ENCODE data around the gene SNX3.

SNX3 gene

GRCh38 chr6:108302386-108302785, 41.5 kb upstream of the SNX3 start:
- no CpG with 5 or more reads among the region's 5 CpGs for WGBS (ENCODE audit: extremely low coverage, insufficient coverage, insufficient read length)
- H3K4me2 ChIP-seq (ENCODE audit: low read length) = no peak overlapping the region
- H4K12ac ChIP-seq (ENCODE audit: low read depth, low read length) = no peak overlapping the region
- no peak overlapping the region for H2BK120ac ChIP-seq (ENCODE audit: insufficient read depth, low read length, poor library complexity)
- no peak overlapping the region for H3K4me3 ChIP-seq (ENCODE audit: low read depth, low read length)
- no peak overlapping the region for H3K27ac ChIP-seq (ENCODE audit: low read depth, low read length)
- H3K9me3 ChIP-seq (ENCODE audit: insufficient read depth, low read depth, low read length) = no peaks in the 10 kb centered on the region
- no peak overlapping the region for H2AK5ac ChIP-seq (ENCODE audit: low read length)
- H2BK5ac ChIP-seq (ENCODE audit: low read depth, low read length, poor library complexity) = no peak overlapping the region
- no peak for DNase-seq
- H3K4ac ChIP-seq (ENCODE audit: low read depth, low read length) = no peak overlapping the region
- no peak overlapping the region for H3K23ac ChIP-seq (ENCODE audit: low read length)
- H3K79me2 ChIP-seq (ENCODE audit: control insufficient read depth, insufficient read depth, low read length, poor library complexity) = no peaks in the 10 kb centered on the region
- H3K27me3 ChIP-seq (ENCODE audit: insufficient read depth, low read length) = no peaks in the 10 kb centered on the region
- H3K18ac ChIP-seq (ENCODE audit: low read length) = no peak overlapping the region
- H4K91ac ChIP-seq (ENCODE audit: low read depth, low read length) = no peak overlapping the region
- no peak overlapping the region for H2AFZ ChIP-seq (ENCODE audit: insufficient read depth, low read length, poor library complexity)
- H4K8ac ChIP-seq (ENCODE audit: low read depth, low read length) = no peak overlapping the region
- no peak overlapping the region for H2BK12ac ChIP-seq (ENCODE audit: low read length)
- H3K4me1 ChIP-seq (ENCODE audit: control insufficient read depth in 1 of 2, insufficient read depth in 2 of 2, low read length in 2 of 2) = no peaks in the 10 kb centered on the region
- no peaks in the 10 kb centered on the region for H3K36me3 ChIP-seq (ENCODE audit: control insufficient read depth in 1 of 2, insufficient read depth in 2 of 2, low read length in 2 of 2)
- no peaks in the 10 kb centered on the region for H3K79me1 ChIP-seq (ENCODE audit: low read length)
- H3K9ac ChIP-seq (ENCODE audit: low read length) = no peak overlapping the region
- H3K14ac ChIP-seq (ENCODE audit: low read length) = no peak overlapping the region

DNA sequence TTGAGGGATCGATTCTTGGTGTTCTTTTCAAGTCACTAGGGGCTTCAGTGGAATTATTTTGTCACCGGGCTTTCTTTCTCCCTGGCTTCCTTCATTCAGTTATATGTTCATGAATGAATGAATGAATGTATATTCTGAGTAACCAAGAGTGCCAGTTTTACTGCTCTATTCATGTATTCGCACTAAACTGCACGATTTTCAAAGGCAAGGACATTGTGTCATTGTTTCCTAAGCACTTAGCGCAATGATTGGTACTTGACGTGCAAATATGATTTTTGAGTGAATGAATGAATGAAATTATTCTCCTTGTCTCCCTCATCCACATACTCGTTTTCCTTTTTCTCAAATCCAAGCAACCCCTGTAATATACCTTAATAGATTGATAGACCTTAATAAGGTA, 34.8 kb upstream of the SNX3 start:
- Histone ChIP-seq H3K27ac (ENCODE audit: low read depth, low read length) (peak overlapping the region; percentile 88), H3K36me3 (ENCODE audit: control insufficient read depth in 1 of 2, insufficient read depth in 2 of 2, low read length in 2 of 2) (no peaks in the 10 kb centered on the region), H2BK12ac (ENCODE audit: low read length) (no peak overlapping the region), H3K9ac (ENCODE audit: low read length) (no peak overlapping the region), H3K4me2 (ENCODE audit: low read length) (peak overlapping the region; percentile 70), H3K79me1 (ENCODE audit: low read length) (peaks cover 10% of the 10 kb centered on the region), H3K4me1 (ENCODE audit: control insufficient read depth in 1 of 2, insufficient read depth in 2 of 2, low read length in 2 of 2) (peaks cover 0 to 2% of the 10 kb centered on the region in 2 experiments), H3K4ac (ENCODE audit: low read depth, low read length) (no peak overlapping the region), H3K18ac (ENCODE audit: low read length) (no peak overlapping the region), H3K14ac (ENCODE audit: low read length) (no peak overlapping the region), H3K27me3 (ENCODE audit: insufficient read depth, low read length) (no peaks in the 10 kb centered on the region), H2BK120ac (ENCODE audit: insufficient read depth, low read length, poor library complexity) (no peak overlapping the region), H4K12ac (ENCODE audit: low read depth, low read length) (no peak overlapping the region), H2AFZ (ENCODE audit: insufficient read depth, low read length, poor library complexity) (no peak overlapping the region), H3K9me3 (ENCODE audit: insufficient read depth, low read depth, low read length) (no peaks in the 10 kb centered on the region), H3K79me2 (ENCODE audit: control insufficient read depth, insufficient read depth, low read length, poor library complexity) (peaks cover 3% of the 10 kb centered on the region), H4K91ac (ENCODE audit: low read depth, low read length) (no peak overlapping the region), H3K4me3 (ENCODE audit: low read depth, low read length) (no peak overlapping the region), H4K8ac (ENCODE audit: low read depth, low read length) (no peak overlapping the region), H2BK5ac (ENCODE audit: low read depth, low read length, poor library complexity) (no peak overlapping the region), H2AK5ac (ENCODE audit: low read length) (no peak overlapping the region), H3K23ac (ENCODE audit: low read length) (no peak overlapping the region)
- DNase-seq = no peak
- no CpG with 5 or more reads among the region's 7 CpGs for WGBS (ENCODE audit: extremely low coverage, insufficient coverage, insufficient read length)

DNA sequence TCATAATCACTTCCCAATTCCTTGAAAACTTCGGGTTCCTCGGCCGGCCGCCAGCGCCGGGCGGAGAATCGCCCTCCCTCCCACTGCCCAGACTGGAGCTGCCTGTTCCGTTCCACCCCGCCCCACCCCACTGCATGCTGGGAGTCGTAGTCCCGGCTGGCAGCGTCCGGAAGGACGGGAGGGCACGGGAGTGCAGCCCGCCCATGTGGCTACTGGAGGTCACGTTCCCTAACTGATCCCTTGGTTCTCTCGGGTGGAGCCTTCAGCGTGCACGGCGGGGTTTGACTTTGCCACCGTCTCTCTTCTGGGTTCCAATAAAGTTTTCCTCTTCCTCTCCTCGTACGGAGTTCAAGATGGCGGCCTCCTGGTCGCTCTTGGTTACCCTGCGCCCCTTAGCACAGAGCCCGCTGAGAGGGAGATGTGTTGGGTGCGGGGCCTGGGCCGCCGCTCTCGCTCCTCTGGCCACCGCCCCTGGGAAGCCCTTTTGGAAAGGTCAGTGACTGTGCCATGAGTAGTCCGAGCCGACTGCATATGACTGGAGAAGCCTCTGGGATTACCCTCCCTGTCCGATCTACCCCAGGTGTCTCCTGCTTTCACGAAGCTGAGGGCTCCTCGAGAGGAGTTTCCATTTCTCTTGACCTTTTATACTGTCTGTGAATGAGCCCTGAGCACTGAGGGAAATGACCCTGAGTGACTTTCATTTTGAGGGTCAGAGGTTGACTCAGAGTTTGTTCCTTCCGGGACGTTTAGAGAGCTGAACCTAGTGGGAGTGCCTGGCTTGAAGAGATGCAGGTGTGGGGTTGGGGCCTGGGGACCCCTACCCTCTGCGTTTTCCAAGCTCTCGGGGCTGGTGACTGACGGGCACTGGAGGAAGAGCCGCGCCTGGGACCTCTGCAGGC, 34.1 kb upstream of the SNX3 start, which contains the start of gene AFG1L:
TSS of gene AFG1L (plus strand) at position 328 of the 899 bp plus-strand sequence. CDS start at position 354, 26 bp downstream.
- no CpG with 5 or more reads among the region's 46 CpGs for WGBS (ENCODE audit: extremely low coverage, insufficient coverage, insufficient read length)
- Histone ChIP-seq H4K12ac (ENCODE audit: low read depth, low read length) (peak within 1 kb of the TSS; percentile 94), H3K9ac (ENCODE audit: low read length) (peak within 1 kb of the TSS; percentile 79), H3K14ac (ENCODE audit: low read length) (peak within 1 kb of the TSS; percentile 78), H3K4ac (ENCODE audit: low read depth, low read length) (peak within 1 kb of the TSS; percentile 55), H2AFZ (ENCODE audit: insufficient read depth, low read length, poor library complexity) (peak within 1 kb of the TSS; percentile 82), H3K27ac (ENCODE audit: low read depth, low read length) (peak within 1 kb of the TSS; percentile 88), H3K4me2 (ENCODE audit: low read length) (peak within 1 kb of the TSS; percentile 70), H3K36me3 (ENCODE audit: control insufficient read depth in 1 of 2, insufficient read depth in 2 of 2, low read length in 2 of 2) (no peaks in the 10 kb centered on the region), H3K18ac (ENCODE audit: low read length) (peak within 1 kb of the TSS; percentile 56), H3K23ac (ENCODE audit: low read length) (no peak within 1 kb of the TSS), H2BK5ac (ENCODE audit: low read depth, low read length, poor library complexity) (peak within 1 kb of the TSS; percentile 66), H2BK12ac (ENCODE audit: low read length) (no peak within 1 kb of the TSS), H3K4me3 (ENCODE audit: low read depth, low read length) (peak within 1 kb of the TSS; percentile 84), H4K8ac (ENCODE audit: low read depth, low read length) (peak within 1 kb of the TSS; percentile 93), H3K79me2 (ENCODE audit: control insufficient read depth, insufficient read depth, low read length, poor library complexity) (peaks cover 3% of the 10 kb centered on the region), H3K27me3 (ENCODE audit: insufficient read depth, low read length) (no peaks in the 10 kb centered on the region), H3K9me3 (ENCODE audit: insufficient read depth, low read depth, low read length) (no peaks in the 10 kb centered on the region), H4K91ac (ENCODE audit: low read depth, low read length) (peak within 1 kb of the TSS; percentile 94), H3K4me1 (ENCODE audit: control insufficient read depth in 1 of 2, insufficient read depth in 2 of 2, low read length in 2 of 2) (peaks cover 0 to 2% of the 10 kb centered on the region in 2 experiments), H2BK120ac (ENCODE audit: insufficient read depth, low read length, poor library complexity) (peak within 1 kb of the TSS; percentile 79), H2AK5ac (ENCODE audit: low read length) (no peak within 1 kb of the TSS), H3K79me1 (ENCODE audit: low read length) (peaks cover 10% of the 10 kb centered on the region)
- peak; percentile 83 to 84 for DNase-seq

GRCh38 chr6:108294297-108294726, 33.5 kb upstream of the SNX3 start:
- H2AK5ac ChIP-seq (ENCODE audit: low read length) = no peak overlapping the region
- H3K4me2 ChIP-seq (ENCODE audit: low read length) = peak overlapping the region; percentile 70
- peak overlapping the region; percentile 67 for H2BK120ac ChIP-seq (ENCODE audit: insufficient read depth, low read length, poor library complexity)
- peak overlapping the region; percentile 18 for H4K12ac ChIP-seq (ENCODE audit: low read depth, low read length)
- no peak overlapping the region for H3K18ac ChIP-seq (ENCODE audit: low read length)
- H3K9me3 ChIP-seq (ENCODE audit: insufficient read depth, low read depth, low read length) = no peaks in the 10 kb centered on the region
- no peak overlapping the region for H3K4me3 ChIP-seq (ENCODE audit: low read depth, low read length)
- H4K8ac ChIP-seq (ENCODE audit: low read depth, low read length) = peak overlapping the region; percentile 93
- H3K27me3 ChIP-seq (ENCODE audit: insufficient read depth, low read length) = no peaks in the 10 kb centered on the region
- H3K4ac ChIP-seq (ENCODE audit: low read depth, low read length) = no peak overlapping the region
- no peak overlapping the region for H2AFZ ChIP-seq (ENCODE audit: insufficient read depth, low read length, poor library complexity)
- no peak overlapping the region for H3K9ac ChIP-seq (ENCODE audit: low read length)
- WGBS (ENCODE audit: extremely low coverage, insufficient coverage, insufficient read length) = no CpG with 5 or more reads among the region's 16 CpGs
- H3K79me1 ChIP-seq (ENCODE audit: low read length) = peaks cover 10% of the 10 kb centered on the region
- H3K23ac ChIP-seq (ENCODE audit: low read length) = no peak overlapping the region
- no peak overlapping the region for H4K91ac ChIP-seq (ENCODE audit: low read depth, low read length)
- H2BK5ac ChIP-seq (ENCODE audit: low read depth, low read length, poor library complexity) = no peak overlapping the region
- no peak for DNase-seq
- no peak overlapping the region for H2BK12ac ChIP-seq (ENCODE audit: low read length)
- H3K27ac ChIP-seq (ENCODE audit: low read depth, low read length) = peak overlapping the region; percentile 32
- peaks cover 3% of the 10 kb centered on the region for H3K79me2 ChIP-seq (ENCODE audit: control insufficient read depth, insufficient read depth, low read length, poor library complexity)
- peaks cover 0 to 2% of the 10 kb centered on the region in 2 experiments for H3K4me1 ChIP-seq (ENCODE audit: control insufficient read depth in 1 of 2, insufficient read depth in 2 of 2, low read length in 2 of 2)
- no peak overlapping the region for H3K14ac ChIP-seq (ENCODE audit: low read length)
- H3K36me3 ChIP-seq (ENCODE audit: control insufficient read depth in 1 of 2, insufficient read depth in 2 of 2, low read length in 2 of 2) = no peaks in the 10 kb centered on the region
